Mesodermal cell (in vitro differentiated cells): ENCODE results near the gene SPTBN4.

Source experiments
- H3K27ac ChIP-seq: 2 replicates; pipeline ENCODE4 v1.7.0; 2013; ENCODE audit warnings: mild to moderate bottlenecking, low read depth, low read length, moderate library complexity; ENCODE audit not compliant: severe bottlenecking
- H3K36me3 ChIP-seq: 2 replicates; pipeline ENCODE4 v1.7.1; 2013; ENCODE audit warnings: mild to moderate bottlenecking, low read length, moderate library complexity; ENCODE audit not compliant: control insufficient read depth, insufficient read depth
- H3K4me1 ChIP-seq: one replicate; pipeline ENCODE4 v1.7.1; 2013; ENCODE audit warnings: mild to moderate bottlenecking, low read length; ENCODE audit not compliant: insufficient read depth, control insufficient read depth, poor library complexity, severe bottlenecking
- H3K4me3 ChIP-seq: 2 replicates; pipeline ENCODE4 v1.7.0; 2013; ENCODE audit warnings: low read length, control low read depth, mild to moderate bottlenecking; ENCODE audit not compliant: insufficient read depth, poor library complexity, severe bottlenecking; ENCODE audit errors: extremely low read depth
- H3K9me3 ChIP-seq: 2 replicates; pipeline ENCODE4 v1.7.1; 2013; ENCODE audit warnings: mild to moderate bottlenecking, low read length, moderate library complexity; ENCODE audit not compliant: control insufficient read depth
- WGBS, 2 experiments: methylation state at CpG; one replicate each; pipeline ENCODE4 v1.1.5; 2013; ENCODE audit warnings: missing lambda C conversion rate in 2 of 2; ENCODE audit not compliant: insufficient coverage in 2 of 2; 5-methylcytosine and 5-hydroxymethylcytosine counted together

SPTBN4 gene

DNA sequence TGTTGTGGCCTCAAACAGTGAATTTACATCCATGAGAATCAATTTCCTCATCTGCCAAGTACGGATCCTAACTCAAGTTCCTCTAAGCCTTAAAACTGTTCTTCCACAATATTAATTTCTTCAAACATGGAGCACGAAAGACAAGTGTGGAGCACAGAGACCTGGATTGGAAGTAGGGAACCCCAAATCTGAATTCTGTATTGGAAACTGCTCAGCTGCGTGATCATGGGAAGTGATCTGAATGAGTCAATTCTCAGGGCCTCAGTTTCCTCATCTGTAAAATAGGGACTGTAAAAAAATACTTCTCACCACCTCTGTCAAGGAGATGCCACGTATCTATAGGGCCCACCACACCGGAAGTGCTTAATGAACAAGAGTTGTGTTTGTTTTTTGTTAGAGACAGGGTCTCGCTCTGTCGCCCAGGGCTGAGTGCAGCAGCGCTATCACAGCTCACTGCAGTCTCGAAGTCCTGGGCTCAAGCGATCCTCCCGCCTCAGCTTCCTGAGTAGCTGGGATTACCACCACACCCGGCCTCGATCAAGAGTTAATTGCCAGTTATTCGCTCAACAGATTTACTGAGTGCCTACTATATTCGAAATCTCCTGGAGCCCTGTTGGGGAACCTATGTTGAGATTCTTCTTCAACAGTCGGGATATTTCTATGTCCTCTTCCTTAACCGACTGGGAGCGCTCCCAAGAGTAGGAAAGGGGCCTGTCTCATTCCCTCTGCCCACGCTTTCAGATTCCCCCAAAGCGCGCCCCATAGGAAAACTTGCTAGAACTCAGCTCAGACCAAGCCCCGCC is 24.3 kb upstream of the SPTBN4 start:
- Histone ChIP-seq H3K9me3 (no peaks in the 10 kb centered on the region), H3K4me1 (peaks cover 16% of the 10 kb centered on the region), H3K27ac (peak overlapping the region; percentile 55), H3K4me3 (peak overlapping the region; percentile 100), H3K36me3 (peaks cover 29% of the 10 kb centered on the region)
- WGBS, 2 experiments, result 20 to 27% methylated on average over 17 to 18 of the region's 22 CpGs

DNA sequence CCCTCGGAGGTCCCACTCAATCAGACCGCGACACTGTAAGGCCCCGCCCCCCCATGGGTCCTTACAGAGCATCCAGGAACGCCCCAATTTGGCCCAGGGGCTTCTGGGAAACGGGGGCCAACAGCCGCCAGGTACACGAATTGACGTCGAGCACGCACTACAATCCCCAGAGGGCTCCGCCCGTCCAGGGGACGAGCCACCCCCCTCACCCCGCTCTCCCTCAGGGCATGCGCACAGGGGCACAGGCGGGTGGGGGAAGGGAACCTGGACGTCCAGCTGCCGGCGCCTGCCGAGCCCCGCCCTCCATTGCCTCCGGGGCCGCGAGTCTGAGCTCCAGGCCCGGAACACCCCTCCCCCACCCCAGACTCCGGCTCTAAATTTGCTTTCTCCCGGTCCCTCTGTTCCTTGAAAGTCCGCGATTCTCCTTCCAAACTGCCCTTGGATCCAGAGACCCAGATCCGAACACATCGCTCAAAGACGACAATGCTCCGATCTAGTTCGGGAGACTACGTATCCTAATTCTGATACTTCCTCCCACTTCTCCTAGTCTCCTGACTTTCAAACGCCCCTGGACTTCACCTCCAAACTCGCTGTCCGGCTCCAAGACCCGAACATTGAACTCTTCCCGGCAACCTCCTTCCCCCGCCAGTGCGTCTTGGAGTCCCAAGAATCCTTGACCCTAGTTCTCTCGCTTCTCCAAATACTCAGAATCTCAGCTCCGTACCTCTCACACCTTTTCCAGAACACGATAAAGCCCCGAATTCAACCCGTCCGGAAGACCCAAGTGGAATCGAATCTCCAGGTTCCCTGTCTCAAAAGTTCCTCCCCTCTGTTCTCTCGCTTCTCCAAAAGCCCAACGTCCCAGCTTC is 23.4 kb upstream of the SPTBN4 start:
- WGBS, 2 experiments, result 0% methylated on average over 41 to 44 of the region's 52 CpGs
- Histone ChIP-seq H3K36me3 (peaks cover 29% of the 10 kb centered on the region), H3K9me3 (no peaks in the 10 kb centered on the region), H3K4me3 (peak overlapping the region; percentile 100), H3K4me1 (peaks cover 16% of the 10 kb centered on the region), H3K27ac (peak overlapping the region; percentile 94)

DNA sequence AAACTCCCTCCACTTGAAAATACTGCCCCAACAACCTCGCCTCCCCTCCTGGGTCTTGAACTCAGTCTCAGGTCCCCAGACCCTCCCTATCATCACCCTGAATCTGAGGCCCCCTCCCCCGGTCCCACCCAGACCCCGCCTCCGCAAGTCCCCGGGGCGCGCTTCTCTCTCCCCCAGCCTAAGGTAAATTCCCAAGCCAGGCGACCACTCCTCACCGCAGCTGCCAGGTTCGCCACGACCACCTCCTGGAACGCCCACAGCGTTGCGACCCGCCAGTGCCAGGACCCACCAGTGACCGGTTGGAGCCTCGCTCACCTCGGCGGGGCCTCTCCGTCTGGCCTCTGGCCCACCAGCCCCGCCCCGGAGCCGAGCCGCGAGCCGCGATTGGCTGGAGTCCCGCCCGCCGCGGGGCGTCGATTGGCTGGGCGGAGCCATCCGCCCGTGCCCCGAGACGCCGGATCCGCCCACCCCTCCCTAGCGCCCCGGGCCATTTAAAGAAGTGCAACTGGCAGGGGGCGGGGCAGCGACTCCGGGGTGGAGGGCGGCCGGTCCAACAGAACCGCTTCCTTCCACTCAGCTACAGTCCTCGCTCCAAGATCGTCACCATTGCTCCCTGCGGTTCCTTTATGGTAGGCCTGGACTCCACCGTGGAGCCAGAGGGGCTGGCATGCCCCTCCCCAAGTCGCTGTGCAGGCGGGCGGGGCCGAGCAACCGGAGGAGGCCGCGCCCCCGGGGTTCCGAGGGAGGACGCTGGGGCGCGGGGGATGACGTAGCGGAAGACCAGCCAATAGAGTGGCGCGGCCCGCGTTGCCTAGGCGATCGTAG is 22.6 kb upstream of the SPTBN4 start, which contains the start of gene SERTAD3:
TSS of gene SERTAD3 (minus strand) at position 336 of the 825 bp plus-strand sequence. CDS start 2,255 bp downstream, outside the sequence.
- peak within 1 kb of the TSS; percentile 94 for H3K27ac ChIP-seq
- H3K9me3 ChIP-seq, result no peaks in the 10 kb centered on the region
- H3K4me1 ChIP-seq, result peaks cover 16% of the 10 kb centered on the region
- WGBS, 2 experiments, result 0% methylated on average over 45 to 68 of the region's 72 CpGs
- H3K36me3 ChIP-seq, result peaks cover 29% of the 10 kb centered on the region
- H3K4me3 ChIP-seq, result peak within 1 kb of the TSS; percentile 100

DNA sequence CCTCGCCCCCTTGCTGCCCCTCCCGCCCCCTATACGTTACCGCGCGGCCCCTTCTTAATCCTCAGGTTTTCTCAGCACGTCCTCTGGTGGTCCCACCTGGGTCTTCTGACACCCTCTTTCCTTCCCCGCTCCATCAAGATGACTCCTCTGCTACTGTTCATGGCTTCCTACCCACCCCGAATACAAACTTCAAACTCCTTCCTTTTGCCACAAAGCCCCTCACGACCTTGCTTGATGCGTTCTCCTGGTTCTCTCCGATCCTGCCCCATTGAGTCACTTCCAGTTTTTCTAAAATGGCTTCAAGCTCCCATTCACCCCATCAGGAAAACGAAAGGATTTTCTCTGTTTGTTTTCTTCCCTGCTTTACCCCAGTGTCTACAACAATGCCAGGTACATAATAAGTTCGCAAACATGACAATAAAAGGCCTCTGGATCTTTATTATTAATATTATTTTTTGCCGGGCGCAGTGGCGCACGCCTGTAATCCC is 21.9 kb upstream of the SPTBN4 start:
- H3K27ac ChIP-seq, result peak overlapping the region; percentile 94
- H3K9me3 ChIP-seq, result no peaks in the 10 kb centered on the region
- 16 to 19% methylated on average over 14 to 15 of the region's 18 CpGs for WGBS, 2 experiments
- H3K4me3 ChIP-seq, result peak overlapping the region; percentile 100
- peaks cover 16% of the 10 kb centered on the region for H3K4me1 ChIP-seq
- peaks cover 28% of the 10 kb centered on the region for H3K36me3 ChIP-seq

DNA sequence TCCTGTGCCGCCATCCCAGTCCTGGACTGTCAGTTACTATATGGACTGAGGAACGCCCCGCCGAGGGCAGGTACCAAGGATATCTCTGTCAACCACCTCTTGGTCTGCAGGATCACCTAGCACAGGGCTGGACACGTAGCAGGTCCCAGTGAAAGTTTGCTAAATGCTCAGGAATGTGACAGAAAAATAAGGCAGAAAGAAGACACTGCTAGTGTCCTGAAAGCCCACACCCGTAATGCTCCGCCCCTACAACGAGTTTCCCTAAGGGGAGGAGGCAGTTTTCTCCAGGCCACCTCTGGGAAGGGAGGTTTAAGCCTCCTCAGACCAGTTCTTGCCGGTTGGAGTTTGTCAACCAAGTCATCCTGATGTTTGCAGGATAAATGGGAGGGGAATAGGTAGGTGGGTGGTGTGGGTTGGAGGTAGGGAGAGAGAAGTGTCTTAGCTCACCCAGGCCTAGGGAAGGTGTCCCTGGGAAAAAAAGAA is 21.0 kb upstream of the SPTBN4 start:
- H3K9me3 ChIP-seq, result no peaks in the 10 kb centered on the region
- H3K4me3 ChIP-seq, result no peak overlapping the region
- H3K27ac ChIP-seq, result peak overlapping the region; percentile 77
- H3K4me1 ChIP-seq, result peaks cover 16% of the 10 kb centered on the region
- peaks cover 18% of the 10 kb centered on the region for H3K36me3 ChIP-seq
- 63 to 80% methylated on average over 9 of the region's 9 CpGs for WGBS, 2 experiments

DNA sequence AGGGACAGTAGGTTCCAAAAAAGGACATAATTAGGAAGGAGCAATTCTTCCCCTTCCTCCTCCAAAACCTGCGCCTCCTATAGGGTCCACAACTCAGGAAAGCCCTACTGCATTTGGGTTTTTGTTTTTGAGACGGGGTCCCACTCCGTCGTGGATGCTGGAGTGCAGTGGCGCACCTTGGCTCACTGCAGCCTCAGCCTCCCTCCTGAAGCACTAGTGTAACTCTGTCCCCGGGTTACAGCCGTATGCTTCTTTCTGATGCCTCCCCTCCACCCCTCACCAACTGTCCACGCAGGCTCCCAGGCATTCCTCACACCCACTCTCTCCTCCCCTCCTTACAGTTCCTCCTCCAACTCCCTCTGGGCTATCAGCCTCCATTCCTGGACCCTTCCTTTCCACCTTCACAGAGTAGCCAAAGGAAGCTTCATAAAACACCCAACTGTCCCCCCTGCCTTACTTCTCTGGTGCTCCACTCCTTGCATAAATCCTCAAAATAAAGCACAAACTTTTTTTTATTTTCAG is 20.5 kb upstream of the SPTBN4 start:
- no peak overlapping the region for H3K4me3 ChIP-seq

DNA sequence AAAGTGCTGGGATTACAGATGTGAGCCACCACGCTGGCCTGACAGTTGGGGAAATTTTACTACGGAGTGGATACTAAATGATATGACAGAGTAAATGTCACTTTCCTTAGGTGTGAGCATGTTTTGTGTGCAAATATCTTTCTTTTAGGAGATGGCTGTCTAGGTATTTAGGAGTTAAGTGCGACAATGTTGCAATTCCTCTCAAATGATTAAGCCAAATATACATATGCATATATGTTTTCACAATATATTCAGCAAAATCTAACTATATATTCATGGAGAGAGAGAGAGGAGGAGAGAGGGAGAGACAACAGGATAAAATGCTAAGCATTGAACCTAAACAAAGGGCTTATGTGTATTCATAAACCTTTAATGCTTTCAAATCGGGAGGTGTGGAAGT is 17.3 kb upstream of the SPTBN4 start:
- 93 to 100% methylated on average over 2 of the region's 4 CpGs for WGBS, 2 experiments
- no peak overlapping the region for H3K4me3 ChIP-seq
- H3K4me1 ChIP-seq, result peaks cover 7% of the 10 kb centered on the region
- no peak overlapping the region for H3K27ac ChIP-seq
- H3K9me3 ChIP-seq, result no peaks in the 10 kb centered on the region
- no peaks in the 10 kb centered on the region for H3K36me3 ChIP-seq

More for the DNA sequence above, 20.5 kb upstream of the SPTBN4 start:
- peaks cover 13% of the 10 kb centered on the region for H3K36me3 ChIP-seq
- WGBS, 2 experiments, result 84 to 88% methylated on average over 8 of the region's 8 CpGs
- H3K4me1 ChIP-seq, result peaks cover 16% of the 10 kb centered on the region
- no peaks in the 10 kb centered on the region for H3K9me3 ChIP-seq
- H3K27ac ChIP-seq, result peak overlapping the region; percentile 77

DNA sequence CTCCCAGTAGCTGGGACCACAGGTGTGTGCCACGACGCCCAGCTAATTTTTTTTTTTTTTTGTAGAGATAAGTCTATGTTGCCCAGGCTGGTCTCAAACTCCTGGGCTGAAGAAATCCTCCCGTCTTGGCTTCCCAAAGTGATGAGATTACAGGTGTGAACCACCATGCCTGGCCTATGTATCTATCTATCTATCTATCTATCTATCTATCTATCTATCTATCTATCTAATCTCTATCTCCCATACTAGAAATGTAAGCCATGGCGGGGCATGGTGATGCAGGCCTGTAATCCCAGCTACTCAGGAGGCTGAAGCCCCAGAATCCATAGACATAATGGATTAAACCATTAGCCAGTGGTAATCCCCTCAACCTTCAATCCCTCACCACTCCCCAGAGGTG is 16.1 kb upstream of the SPTBN4 start:
- Histone ChIP-seq H3K4me3 (no peak overlapping the region), H3K4me1 (peaks cover 1% of the 10 kb centered on the region), H3K9me3 (no peaks in the 10 kb centered on the region), H3K36me3 (no peaks in the 10 kb centered on the region), H3K27ac (no peak overlapping the region)
- 67 to 97% methylated on average over 1 to 3 of the region's 4 CpGs for WGBS, 2 experiments

DNA sequence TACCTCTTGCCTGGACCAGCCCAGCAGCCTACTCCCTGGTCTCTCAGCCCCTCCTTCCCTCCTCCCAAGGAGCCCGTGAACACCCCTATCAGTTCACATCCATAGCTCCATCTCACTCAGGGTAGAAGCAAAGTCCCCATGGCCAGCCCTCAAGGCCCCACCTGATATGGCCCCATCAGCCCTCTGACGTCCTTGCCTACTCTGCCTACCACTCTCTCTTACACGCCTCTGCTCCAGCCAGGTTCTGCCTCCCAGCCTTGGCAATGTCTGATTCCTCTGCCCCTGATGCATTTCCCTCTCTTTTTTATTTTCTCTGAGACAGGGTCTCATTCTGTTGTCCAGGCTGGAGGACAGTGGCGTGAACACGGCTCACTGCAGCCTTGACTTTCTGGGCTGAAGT is 14.8 kb upstream of the SPTBN4 start:
- Histone ChIP-seq H3K9me3 (no peaks in the 10 kb centered on the region), H3K4me3 (no peak overlapping the region), H3K27ac (no peak overlapping the region), H3K36me3 (no peaks in the 10 kb centered on the region), H3K4me1 (no peaks in the 10 kb centered on the region)
- 84 to 97% methylated on average over 4 to 5 of the region's 5 CpGs for WGBS, 2 experiments
